H1 (cell line): ENCODE results near the gene CBL. TPM values are rescaled to one million over a fixed set of nuclear protein-coding genes. Genes with fewer than 3 reads are reported as not detected.

Experiments used
- CTCF ChIA-PET: fragments of 300-600 bp; sonication (Branson Sonifier 250); formaldehyde crosslinking; loops from one replicate; lab custom pipeline; 2021; ENCODE audit not compliant: partially characterized antibody; lab: Charles Lee
- POLR2A ChIA-PET: fragments of 300-600 bp; sonication (Branson Sonifier 250); formaldehyde crosslinking; loops from one replicate; lab custom pipeline; 2021; ENCODE audit warnings: inconsistent platforms; ENCODE audit not compliant: partially characterized antibody; lab: Charles Lee
- DNase-seq, 2 experiments: peaks; one replicate each; pipeline versions ENCODE4 v3.0.0 to v3.0.0-alpha.2; 2010 to 2022; ENCODE audit warnings: low spot score in 2 of 2, low read depth in 1 of 2, mixed read lengths in 1 of 2
- FAIRE-seq: peaks from 2 replicates; lab custom pipeline; 2011; peaks lifted over from hg19 to GRCh38; lab: Jason Lieb, UNC
- H2AFZ ChIP-seq: 2 replicates; pipeline ENCODE4 v1.8.1; 2012; ENCODE audit warnings: low read length, inconsistent platforms
- H2AK5ac ChIP-seq: 2 replicates; pipeline ENCODE4 v1.6.1; 2013; ENCODE audit warnings: low read depth, low read length
- H2BK120ac ChIP-seq: replicated peaks from 2 replicates; pipeline ENCODE3; 2013; ENCODE audit warnings: low read depth, low read length, inconsistent platforms
- H2BK12ac ChIP-seq: 2 replicates; pipeline ENCODE4 v1.6.1; 2013; ENCODE audit warnings: low read depth, low read length
- H2BK15ac ChIP-seq: 2 replicates; pipeline ENCODE4 v1.6.1; 2013; ENCODE audit warnings: low read length
- H2BK20ac ChIP-seq: 2 replicates; pipeline ENCODE4 v1.6.1; 2013; ENCODE audit warnings: low read length
- H2BK5ac ChIP-seq: 2 replicates; pipeline ENCODE4 v1.6.1; 2013; ENCODE audit warnings: low read depth, low read length
- H3K14ac ChIP-seq: 2 replicates; pipeline ENCODE4 v1.6.1; 2013; ENCODE audit warnings: inconsistent platforms; ENCODE audit not compliant: insufficient read length
- H3K18ac ChIP-seq: 2 replicates; pipeline ENCODE4 v1.6.1; 2013; ENCODE audit warnings: low read length; ENCODE audit errors: extremely low read depth
- H3K23ac ChIP-seq: 2 replicates; pipeline ENCODE4 v1.6.1; 2013; ENCODE audit warnings: inconsistent platforms; ENCODE audit not compliant: insufficient read length
- H3K23me2 ChIP-seq: 2 replicates; pipeline ENCODE4 v1.6.1; 2013; ENCODE audit warnings: low read depth, low read length
- H3K27ac ChIP-seq: 2 replicates; pipeline ENCODE4 v1.6.1; 2011; ENCODE audit warnings: low read depth, low read length, inconsistent platforms
- H3K27me3 ChIP-seq, 4 experiments: replicated peaks in 1 of 4; 1 replicate in 1 of 4; 2 replicates in 3 of 4; pipeline versions ENCODE4 v1.6.1 to v1.8.1; 2011 to 2013; ENCODE audit warnings: low read length in 3 of 4, mild to moderate bottlenecking in 3 of 4, inconsistent platforms in 2 of 4, mixed read lengths in 2 of 4, moderate library complexity in 1 of 4; ENCODE audit not compliant: control insufficient read depth in 3 of 4, insufficient read depth in 3 of 4; ENCODE audit errors: extremely low read depth in 1 of 4
- H3K36me3 ChIP-seq, 4 experiments: 2 replicates each; pipeline versions ENCODE4 v1.6.1 to v1.8.1; 2011 to 2013; ENCODE audit warnings: mild to moderate bottlenecking in 4 of 4, low read length in 3 of 4, moderate library complexity in 2 of 4, control low read depth in 1 of 4, inconsistent platforms in 1 of 4; ENCODE audit not compliant: insufficient read depth in 4 of 4, control insufficient read depth in 2 of 4
- H3K4ac ChIP-seq: replicated peaks from 2 replicates; pipeline ENCODE3; 2013; ENCODE audit warnings: low read length, low read depth, mixed read lengths, inconsistent platforms; ENCODE audit not compliant: insufficient read length
- H3K4me1 ChIP-seq, 4 experiments: replicated peaks in 1 of 4; 1 replicate in 1 of 4; 2 replicates in 3 of 4; pipeline versions ENCODE4 v1.6.1 to v1.8.1; 2011 to 2013; ENCODE audit warnings: low read length in 3 of 4, inconsistent platforms in 2 of 4, mixed read lengths in 1 of 4; ENCODE audit not compliant: insufficient read depth in 4 of 4, control insufficient read depth in 3 of 4
- H3K4me2 ChIP-seq, 2 experiments: 2 replicates each; pipeline versions ENCODE4 v1.6.1 to v1.8.1; 2011 to 2013; ENCODE audit warnings: low read depth in 2 of 2, low read length in 2 of 2, control low read depth in 1 of 2, inconsistent platforms in 1 of 2, mild to moderate bottlenecking in 1 of 2; ENCODE audit not compliant: insufficient read depth in 1 of 2
- H3K4me3 ChIP-seq, 4 experiments: fragments of 200-600, 300-600 bp in 1 of 4; sonication (generic), shearing (Covaris generic), sonication (Bioruptor Twin) in 1 of 4; 2 replicates each; pipeline versions ENCODE4 v1.5.1 to v1.8.1; 2011 to 2016; ENCODE audit warnings: low read length in 4 of 4, low read depth in 3 of 4, control low read depth in 2 of 4, inconsistent platforms in 2 of 4, mild to moderate bottlenecking in 2 of 4, mixed read lengths in 1 of 4, moderate library complexity in 1 of 4; ENCODE audit not compliant: insufficient read depth in 2 of 4; ENCODE audit errors: extremely low read depth in 1 of 4
- H3K56ac ChIP-seq: replicated peaks from 2 replicates; pipeline ENCODE3; 2013; ENCODE audit warnings: low read depth, mild to moderate bottlenecking, mixed read lengths, low read length, inconsistent platforms; ENCODE audit not compliant: insufficient read length
- H3K79me1 ChIP-seq: 2 replicates; pipeline ENCODE4 v1.6.1; 2013; ENCODE audit warnings: low read depth, low read length, control low read depth
- H3K79me2 ChIP-seq, 2 experiments: 2 replicates each; pipeline versions ENCODE4 v1.6.1 to v1.8.1; 2012 to 2013; ENCODE audit warnings: low read length in 2 of 2, mild to moderate bottlenecking in 2 of 2, inconsistent platforms in 1 of 2; ENCODE audit not compliant: insufficient read depth in 2 of 2, control insufficient read depth in 1 of 2
- H3K9ac ChIP-seq, 4 experiments: replicated peaks in 1 of 4; 1 replicate in 1 of 4; 2 replicates in 3 of 4; pipeline versions ENCODE4 v1.6.1 to v1.8.1; 2011 to 2013; ENCODE audit warnings: low read depth in 3 of 4, low read length in 3 of 4, control low read depth in 2 of 4, mild to moderate bottlenecking in 2 of 4, moderate library complexity in 2 of 4, inconsistent platforms in 1 of 4; ENCODE audit errors: extremely low read depth in 1 of 4
- H3K9me3 ChIP-seq, 2 experiments: 2 replicates each; pipeline versions ENCODE4 v1.6.1 to v1.8.1; 2012 to 2013; ENCODE audit warnings: mild to moderate bottlenecking in 2 of 2, moderate library complexity in 2 of 2, control low read depth in 1 of 2, inconsistent platforms in 1 of 2, low read depth in 1 of 2, low read length in 1 of 2, mixed read lengths in 1 of 2; ENCODE audit not compliant: insufficient read depth in 2 of 2
- H4K20me1 ChIP-seq, 2 experiments: replicated peaks in 1 of 2; 2 replicates each; pipeline versions ENCODE3 to v1.8.1; 2011 to 2013; ENCODE audit warnings: inconsistent platforms in 2 of 2, low read length in 2 of 2, mild to moderate bottlenecking in 1 of 2; ENCODE audit not compliant: insufficient read depth in 2 of 2, control insufficient read depth in 1 of 2
- H4K5ac ChIP-seq: 2 replicates; pipeline ENCODE4 v1.6.1; 2013; ENCODE audit warnings: low read length, low read depth, mixed read lengths, inconsistent platforms; ENCODE audit not compliant: insufficient read length
- H4K8ac ChIP-seq: 2 replicates; pipeline ENCODE4 v1.8.0; 2013; ENCODE audit warnings: mild to moderate bottlenecking, moderate library complexity, low read length, inconsistent platforms; ENCODE audit not compliant: insufficient read depth; ENCODE audit errors: extremely low read depth
- H4K91ac ChIP-seq: replicated peaks from 2 replicates; pipeline ENCODE3; 2013; ENCODE audit warnings: low read length, mixed read lengths, inconsistent platforms; ENCODE audit not compliant: insufficient read length
- EP300 ChIP-seq, 2 experiments: IDR thresholded peaks; 1 replicate in 1 of 2; 2 replicates in 1 of 2; pipeline ENCODE4 v1.6.1; 2011 to 2012; ENCODE audit warnings: low read depth in 2 of 2, low read length in 2 of 2, mild to moderate bottlenecking in 2 of 2, borderline replicate concordance in 1 of 2, inconsistent platforms in 1 of 2, moderate library complexity in 1 of 2
- FOSL1 ChIP-seq: IDR thresholded peaks from 2 replicates; pipeline ENCODE4 v1.6.1; 2011; ENCODE audit warnings: mild to moderate bottlenecking, low read depth, low read length, moderate library complexity; ENCODE audit not compliant: insufficient read depth
- PHF8 ChIP-seq: fragments of 200-600 bp; sonication (generic); conservative IDR thresholded peaks from 2 replicates; pipeline ENCODE4 v1.7.1; 2012; ENCODE audit warnings: low read depth, mild to moderate bottlenecking, inconsistent platforms, low read length, moderate library complexity
- RXRA ChIP-seq: IDR thresholded peaks from 2 replicates; pipeline ENCODE4 v1.6.1; 2011; ENCODE audit warnings: low read depth, mild to moderate bottlenecking, low read length, moderate library complexity; ENCODE audit not compliant: insufficient read depth
- SAP30 ChIP-seq: fragments of 300-600 bp; sonication (generic); IDR thresholded peaks from 2 replicates; pipeline ENCODE4 v1.7.1; 2012; ENCODE audit warnings: low read length, moderate library complexity, mild to moderate bottlenecking, inconsistent platforms; ENCODE audit not compliant: insufficient read depth, insufficient replicate concordance
- SP2 ChIP-seq: IDR thresholded peaks from 2 replicates; pipeline ENCODE4 v1.6.1; 2012; ENCODE audit warnings: mild to moderate bottlenecking, low read length, inconsistent platforms
- TAF7 ChIP-seq: optimal IDR thresholded peaks from 2 replicates; pipeline ENCODE3; 2011; ENCODE audit warnings: low read depth, mild to moderate bottlenecking, inconsistent platforms, low read length, moderate library complexity, borderline replicate concordance
- YY1 ChIP-seq: IDR thresholded peaks from 2 replicates; pipeline ENCODE4 v1.6.1; 2011; ENCODE audit warnings: low read depth, mild to moderate bottlenecking, low read length
- WGBS, 2 experiments: shearing (Covaris generic) in 1 of 2; methylation state at CpG; one replicate each; pipeline versions ENCODE4 v1.1.6 to v1.1.7; 2013 to 2015; ENCODE audit warnings: low lambda C conversion rate in 2 of 2, mixed read lengths in 2 of 2, inconsistent platforms in 1 of 2, low coverage in 1 of 2, missing lambda C conversion rate in 1 of 2; ENCODE audit not compliant: insufficient replicate concordance in 2 of 2, insufficient coverage in 1 of 2, insufficient read length in 1 of 2; ENCODE audit errors: extremely low coverage in 1 of 2, missing lambda C conversion rate in 1 of 2; 5-methylcytosine and 5-hydroxymethylcytosine counted together
- polyA plus RNA-seq, 7 experiments: library from polyadenylated mRNA; depleted of rRNA in 3 of 7; stranded (reverse) in 5 of 7; unstranded in 2 of 7; fragments of >200 nt in 5 of 7; fragments of 200-250 nt in 2 of 7; gene quantifications; 1 replicate in 5 of 7; 2 replicates in 1 of 7; 4 replicates in 1 of 7; pipeline versions ENCODE4 v1.2.1 to v1.2.3, GENCODE V29; 2011 to 2013; ENCODE audit warnings: missing spikeins in 2 of 7, mixed read lengths in 2 of 7
- total RNA-seq: library from RNA; stranded (reverse); fragmentation: NEBNext Ultra II Directional; extraction: Animal tissue kit (Norgen Biotek cat#: 25700); gene quantifications from 2 replicates; pipeline ENCODE4 v1.2.1, GENCODE V29; 2021
- TF ChIP-seq, protein P1 (sequence below): IDR thresholded peaks from 2 replicates; pipeline ENCODE4 v1.6.1; 2012; ENCODE audit warnings: inconsistent platforms
- TF ChIP-seq, protein P2 (sequence below), 3 experiments: IDR thresholded peaks; 1 replicate in 2 of 3; 2 replicates in 1 of 3; pipeline versions ENCODE4 v1.5.1 to v1.6.1; 2011; ENCODE audit warnings: low read length in 3 of 3, mild to moderate bottlenecking in 3 of 3, inconsistent platforms in 2 of 3, low read depth in 1 of 3, moderate library complexity in 1 of 3; ENCODE audit not compliant: insufficient read depth in 1 of 3; ENCODE audit errors: control extremely low read depth in 1 of 3

CBL gene
- total and polyA plus RNA-seq, 2 of the 8 experiments (the other 6 are each of a cell fraction or from before 2014, with no cell fraction given), result 23.1 to 57.8 TPM

DNA sequence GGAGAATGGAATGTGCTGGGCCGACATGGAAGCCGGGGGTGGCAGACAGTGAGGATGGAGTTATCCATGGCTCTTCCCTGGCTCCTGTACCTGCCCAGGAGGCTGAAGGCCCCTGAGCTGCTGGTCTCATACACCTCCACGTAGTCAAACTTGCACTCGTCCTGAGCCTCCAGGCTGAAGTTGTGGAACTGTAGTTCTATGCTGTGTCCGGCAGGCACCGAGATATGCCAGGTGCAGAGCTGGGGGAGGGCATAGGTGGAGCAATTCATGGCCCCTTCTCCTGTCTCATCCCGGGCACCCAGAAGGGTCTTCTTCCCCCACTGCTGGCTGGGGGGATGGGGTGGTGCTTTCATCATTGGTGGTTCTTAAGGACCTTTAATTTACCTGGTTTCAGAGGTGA lies 137.6 kb downstream of the CBL start:
- Histone ChIP-seq H3K27me3 (peaks cover 12 to 45% (median 32%) of the 10 kb centered on the region in 4 experiments), H4K8ac (no peak overlapping the region; the same call in 1 of the 2 replicates), H3K36me3 (no peaks in the 10 kb centered on the region), H2AK5ac (0 out of 2 replicates have a peak overlapping the region, but pooled peaks have one; percentile 13), H4K91ac (no peak overlapping the region), H3K4me2 (no peak overlapping the region), H3K4me3 (no peak overlapping the region), H3K4ac (no peak overlapping the region), H2BK12ac (no peak overlapping the region), H3K23me2 (peaks cover 17% of the 10 kb centered on the region; the same call in 1 of the 2 replicates), H3K4me1 (peaks cover 5 to 20% (median 16%) of the 10 kb centered on the region in 4 experiments; a peak in 6 of 7 replicates), H4K5ac (no peak overlapping the region), H3K18ac (no peak overlapping the region), H3K79me2 (no peaks in the 10 kb centered on the region), H3K27ac (no peak overlapping the region), H2BK15ac (no peak overlapping the region), H2BK120ac (no peak overlapping the region), H3K23ac (no peak overlapping the region), H2AFZ (no peak overlapping the region), H3K9ac (no peak overlapping the region), H4K20me1 (peaks cover 3 to 9% of the 10 kb centered on the region in 2 experiments), H3K79me1 (no peaks in the 10 kb centered on the region; the same call in 1 of the 2 replicates), H2BK20ac (no peak overlapping the region), H3K56ac (no peak overlapping the region), H3K9me3 (no peaks in the 10 kb centered on the region), H3K14ac (no peak overlapping the region), H2BK5ac (no peak overlapping the region)
- ChIA-PET POLR2A (interaction anchor here (1.0 to 1.6 kb wide), 3 partner anchors 28 to 75 kb away, joined by 3 read pairs; no protein-coding TSS in a partner anchor), CTCF (interaction anchor here (1.1 to 20.0 kb wide), 10 partner anchors 9 to 237 kb away, joined by 3 to 463 read pairs (median 6); partner anchors contain the start of genes MCAM and USP2)
- DNase-seq (no peak), FAIRE-seq (no peak)
- 89% methylated on average over 7 of the region's 7 CpGs; no CpG with 5 or more reads in 1 of the 2 experiments for WGBS, 2 experiments
- no peak for TF ChIP-seq PHF8
- no peak for TF ChIP-seq SP2
- TF ChIP-seq EP300 (IDR thresholded peaks at IDR 0.05; ENCODE audit: borderline replicate concordance in 1 of 2, low read depth in 2 of 2, low read length in 2 of 2), result no peak
- TF ChIP-seq, protein P1, sequence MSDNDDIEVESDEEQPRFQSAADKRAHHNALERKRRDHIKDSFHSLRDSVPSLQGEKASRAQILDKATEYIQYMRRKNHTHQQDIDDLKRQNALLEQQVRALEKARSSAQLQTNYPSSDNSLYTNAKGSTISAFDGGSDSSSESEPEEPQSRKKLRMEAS, result no peak
- TF ChIP-seq FOSL1, result no peak
- TF ChIP-seq RXRA, result no peak
- no peak for TF ChIP-seq SAP30
- TF ChIP-seq, protein P2, sequence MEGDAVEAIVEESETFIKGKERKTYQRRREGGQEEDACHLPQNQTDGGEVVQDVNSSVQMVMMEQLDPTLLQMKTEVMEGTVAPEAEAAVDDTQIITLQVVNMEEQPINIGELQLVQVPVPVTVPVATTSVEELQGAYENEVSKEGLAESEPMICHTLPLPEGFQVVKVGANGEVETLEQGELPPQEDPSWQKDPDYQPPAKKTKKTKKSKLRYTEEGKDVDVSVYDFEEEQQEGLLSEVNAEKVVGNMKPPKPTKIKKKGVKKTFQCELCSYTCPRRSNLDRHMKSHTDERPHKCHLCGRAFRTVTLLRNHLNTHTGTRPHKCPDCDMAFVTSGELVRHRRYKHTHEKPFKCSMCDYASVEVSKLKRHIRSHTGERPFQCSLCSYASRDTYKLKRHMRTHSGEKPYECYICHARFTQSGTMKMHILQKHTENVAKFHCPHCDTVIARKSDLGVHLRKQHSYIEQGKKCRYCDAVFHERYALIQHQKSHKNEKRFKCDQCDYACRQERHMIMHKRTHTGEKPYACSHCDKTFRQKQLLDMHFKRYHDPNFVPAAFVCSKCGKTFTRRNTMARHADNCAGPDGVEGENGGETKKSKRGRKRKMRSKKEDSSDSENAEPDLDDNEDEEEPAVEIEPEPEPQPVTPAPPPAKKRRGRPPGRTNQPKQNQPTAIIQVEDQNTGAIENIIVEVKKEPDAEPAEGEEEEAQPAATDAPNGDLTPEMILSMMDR (IDR thresholded peaks at IDR 0.05; ENCODE audit: control extremely low read depth in 1 of 3, insufficient read depth in 1 of 3, low read depth in 1 of 3, low read length in 3 of 3), result no peak
- TF ChIP-seq YY1, result no peak
- TF ChIP-seq TAF7, result no peak
